ENCODE results near the gene GNLY.
A peak's percentile ranks its signal among the peaks of the same experiment; 100 is the strongest.

DNA sequence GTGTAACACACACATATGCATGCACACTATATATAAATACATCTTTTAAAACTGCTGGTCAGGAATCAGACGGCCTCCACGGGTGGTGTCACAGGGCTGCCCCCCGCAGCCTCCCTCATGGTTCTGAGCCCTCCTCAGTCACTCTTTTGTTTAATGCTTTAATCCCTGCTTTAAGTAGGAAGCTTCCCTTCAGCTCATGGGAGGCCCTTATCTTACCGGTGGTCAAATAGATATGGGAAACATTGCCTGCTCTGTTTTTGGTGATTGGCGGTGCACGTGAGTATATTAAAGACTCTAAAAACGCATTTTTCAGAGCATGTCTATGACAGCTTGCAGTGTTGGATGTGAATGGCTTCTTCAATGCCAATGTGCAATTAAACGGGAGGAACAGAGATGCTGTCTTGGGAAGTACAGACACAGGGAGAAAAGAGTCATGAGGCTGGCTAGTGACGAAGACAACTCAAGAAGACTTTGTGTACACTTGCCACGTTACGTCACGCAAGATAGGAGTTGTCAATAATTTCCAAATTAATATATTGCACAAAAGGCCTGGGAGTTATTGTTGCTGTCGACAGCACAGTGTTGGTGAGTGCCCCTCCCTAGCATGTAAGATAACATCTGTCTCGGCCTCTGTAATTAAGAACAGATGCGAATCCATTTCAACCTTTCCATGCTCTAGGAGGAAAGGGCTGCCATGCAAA lies 23.3 kb downstream of the GNLY start:
- TF ChIP-seq, protein P1, sequence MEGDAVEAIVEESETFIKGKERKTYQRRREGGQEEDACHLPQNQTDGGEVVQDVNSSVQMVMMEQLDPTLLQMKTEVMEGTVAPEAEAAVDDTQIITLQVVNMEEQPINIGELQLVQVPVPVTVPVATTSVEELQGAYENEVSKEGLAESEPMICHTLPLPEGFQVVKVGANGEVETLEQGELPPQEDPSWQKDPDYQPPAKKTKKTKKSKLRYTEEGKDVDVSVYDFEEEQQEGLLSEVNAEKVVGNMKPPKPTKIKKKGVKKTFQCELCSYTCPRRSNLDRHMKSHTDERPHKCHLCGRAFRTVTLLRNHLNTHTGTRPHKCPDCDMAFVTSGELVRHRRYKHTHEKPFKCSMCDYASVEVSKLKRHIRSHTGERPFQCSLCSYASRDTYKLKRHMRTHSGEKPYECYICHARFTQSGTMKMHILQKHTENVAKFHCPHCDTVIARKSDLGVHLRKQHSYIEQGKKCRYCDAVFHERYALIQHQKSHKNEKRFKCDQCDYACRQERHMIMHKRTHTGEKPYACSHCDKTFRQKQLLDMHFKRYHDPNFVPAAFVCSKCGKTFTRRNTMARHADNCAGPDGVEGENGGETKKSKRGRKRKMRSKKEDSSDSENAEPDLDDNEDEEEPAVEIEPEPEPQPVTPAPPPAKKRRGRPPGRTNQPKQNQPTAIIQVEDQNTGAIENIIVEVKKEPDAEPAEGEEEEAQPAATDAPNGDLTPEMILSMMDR (IDR thresholded peaks at IDR 0.05), result no peak
- TF ChIP-seq YY1 (IDR thresholded peaks at IDR 0.05; ENCODE audit: low read depth) (no peak), EP300 (IDR thresholded peaks at IDR 0.05; ENCODE audit: borderline replicate concordance in 1 of 2, low read depth in 1 of 2, low read length in 1 of 2) (peak; percentile 5 to 59; a peak in 2 of 4 replicates), SIN3A (IDR thresholded peaks at IDR 0.05; ENCODE audit: borderline replicate concordance, low read depth, low read length) (no peak), SMC3 (IDR thresholded peaks at IDR 0.05; ENCODE audit: low read depth, low read length) (no peak), JUND (IDR thresholded peaks at IDR 0.05) (peak; percentile 36; the same call in 1 of the 2 replicates), EZH2phosphoT487 (IDR thresholded peaks at IDR 0.05; ENCODE audit: borderline replicate concordance, low read depth) (no peak), RAD21 (IDR thresholded peaks at IDR 0.05; ENCODE audit: low read length) (no peak)
- TF ChIP-seq, protein P2, sequence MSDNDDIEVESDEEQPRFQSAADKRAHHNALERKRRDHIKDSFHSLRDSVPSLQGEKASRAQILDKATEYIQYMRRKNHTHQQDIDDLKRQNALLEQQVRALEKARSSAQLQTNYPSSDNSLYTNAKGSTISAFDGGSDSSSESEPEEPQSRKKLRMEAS (IDR thresholded peaks at IDR 0.05; ENCODE audit: low read depth), result peak; percentile 31; the same call in 1 of the 2 replicates
